Right cardiac atrium (tissue), 5 donors: ENCODE results near the gene BTBD10. TPM values are rescaled to one million over a fixed set of nuclear protein-coding genes. Genes with fewer than 3 reads are reported as not detected.

ENCODE experiments used
- ATAC-seq, 2 donors: fragments of 200-7000 bp; cut with Tn5 transposase; one replicate each; pipeline versions ENCODE4 v1.8.0 to v1.9.1; 2020; ENCODE audit warnings: moderate library complexity in 2 of 2, mild to moderate bottlenecking in 1 of 2
- DNase-seq, 3 donors: peaks; one replicate each; pipeline ENCODE4 v3.0.0-alpha.2; 2020
- H3K27ac ChIP-seq: one replicate; pipeline ENCODE4 v1.5.1; 2013; ENCODE audit warnings: mild to moderate bottlenecking, low read length, control low read depth, moderate library complexity
- H3K27me3 ChIP-seq: one replicate; pipeline ENCODE4 v1.6.1; 2013; ENCODE audit not compliant: control insufficient read depth, insufficient read depth
- H3K4me1 ChIP-seq: one replicate; pipeline ENCODE4 v1.6.1; 2013; ENCODE audit warnings: low read length; ENCODE audit not compliant: control insufficient read depth, insufficient read depth
- H3K4me3 ChIP-seq: one replicate; pipeline ENCODE4 v1.5.1; 2013; ENCODE audit warnings: low read length, control low read depth
- H3K9me3 ChIP-seq: one replicate; pipeline ENCODE4 v1.6.1; 2013; ENCODE audit warnings: low read length; ENCODE audit not compliant: control insufficient read depth
- WGBS: extraction: QIAGEN DNeasy Blood & Tissue Kit; methylation state at CpG from one replicate; pipeline ENCODE4 v1.1.7; 2013; 5-methylcytosine and 5-hydroxymethylcytosine counted together
- intact Hi-C, 4 donors: fragments of 100-400 bp; cut with DNase I; formaldehyde crosslinking; loops; one replicate each; pipeline versions ENCODE4 v1.11.0 to v1.14.0; 2022 to 2023
- long read RNA-seq, 4 donors: library from polyadenylated mRNA; unstranded; transcript quantifications; one replicate each; pipeline ENCODE4 v2.0.0, GENCODE V29; 2020 to 2021
- polyA plus RNA-seq: library from polyadenylated mRNA; stranded (reverse); fragments of 200-250 nt; gene quantifications from one replicate; pipeline ENCODE4 v1.2.3, GENCODE V29; 2013
- total RNA-seq, 4 donors: library from RNA; stranded (reverse); fragmentation: NEBNext Ultra II Directional; extraction: Animal tissue kit (Norgen Biotek cat#: 25700); gene quantifications; one replicate each; pipeline ENCODE4 v1.2.1, GENCODE V29; 2021
- donor health status: healthy with polysubstance abuse.
- donor health status: DM: no; HTN: yes; CAD: no.
- donor health status: DM: no; HTN: no; CAD: no.
- donor health status: DM: no; HTN: yes; CAD: no; lungs with severe emphysema.
- donor health status: DM: yes; HTN: yes; CAD: no.

BTBD10 gene
- total RNA-seq (10 to 100 TPM; 22.4 to 29.7 (median 24.4) TPM), polyA plus RNA-seq (10.0 TPM)
- long read RNA-seq, donor 1, transcript BTBD10-208 (8 exons, 1,662 nt), result minor isoform, 17 of 49 reads
- long read RNA-seq, donor 1, transcript BTBD10-201 (9 exons, 2,504 nt), result major isoform, 20 of 49 reads
- long read RNA-seq, donor 1, partial matches to known transcripts, result 1 of 49 reads
- long read RNA-seq, donor 1, other reads (novel, unspliced or antisense), result 10 of 49 reads
- long read RNA-seq, donor 2, transcript BTBD10-201 (9 exons, 2,504 nt), result major isoform, 9 of 19 reads
- long read RNA-seq, donor 2, partial matches to known transcripts, result 2 of 19 reads
- long read RNA-seq, donor 2, other reads (novel, unspliced or antisense), result 4 of 19 reads
- long read RNA-seq, donor 3, transcript BTBD10-201 (9 exons, 2,504 nt), result minor isoform, 34 of 105 reads
- long read RNA-seq, donor 3, transcript BTBD10-208 (8 exons, 1,662 nt), result major isoform, 43 of 105 reads
- long read RNA-seq, donor 3, partial matches to known transcripts, result 12 of 105 reads
- long read RNA-seq, donor 3, other reads (novel, unspliced or antisense), result 16 of 105 reads
- long read RNA-seq, donor 4, transcript BTBD10-208 (8 exons, 1,662 nt), result major isoform, 12 of 28 reads
- long read RNA-seq, donor 4, transcript BTBD10-201 (9 exons, 2,504 nt), result minor isoform, 7 of 28 reads
- long read RNA-seq, donor 4, partial matches to known transcripts, result 1 of 28 reads
- long read RNA-seq, donor 4, other reads (novel, unspliced or antisense), result 8 of 28 reads

DNA sequence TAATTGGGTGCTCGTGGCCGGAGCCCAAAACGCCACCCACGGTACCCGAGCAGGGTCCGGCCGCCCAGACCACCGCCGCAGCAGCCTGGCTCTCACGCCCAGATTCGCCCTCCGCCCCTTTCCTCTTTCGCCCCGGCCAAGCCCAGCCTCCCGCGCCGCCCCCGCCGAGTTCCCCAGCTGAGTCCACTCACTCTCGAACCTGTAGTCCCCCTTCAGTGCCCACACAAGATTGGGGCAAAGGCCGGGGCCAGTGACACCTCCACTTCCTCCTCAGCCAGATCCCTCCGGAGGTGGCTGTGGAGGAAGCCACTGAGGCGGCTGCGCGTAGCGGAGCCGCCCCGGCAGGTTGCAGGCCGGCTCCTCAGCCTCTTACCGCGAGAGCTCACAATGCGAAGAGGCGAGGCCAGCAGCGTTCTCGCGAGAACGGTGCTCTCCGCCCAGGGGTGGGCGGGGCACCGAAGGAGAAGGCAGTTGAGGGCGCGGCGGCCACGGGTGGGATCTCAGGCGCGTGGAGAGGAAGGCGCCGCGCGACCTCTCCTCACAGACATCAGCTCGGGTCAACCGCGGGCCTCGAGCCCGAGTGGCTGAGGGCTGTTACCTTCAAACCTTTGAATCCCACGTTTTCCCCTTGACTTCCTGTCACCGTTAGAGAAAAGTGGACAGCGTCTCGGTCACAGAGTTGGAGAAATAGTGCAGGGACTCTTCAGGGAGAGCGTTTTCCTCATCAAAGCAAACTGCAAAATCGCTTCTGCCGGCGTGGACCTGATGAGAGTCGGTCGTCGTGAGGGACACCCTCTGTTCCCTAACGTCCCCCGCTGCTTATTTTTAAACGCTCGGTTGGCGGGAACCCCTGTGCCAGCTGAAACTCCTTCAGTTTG, at the start of gene BTBD10:
BTBD10 (minus strand) TSS at position 322 of the 878 bp plus-strand sequence. CDS start 18,098 bp downstream, outside the sequence.
- ATAC-seq (peak; percentile 99), DNase-seq (peak; percentile 95 to 98 (median 97))
- Histone ChIP-seq H3K4me3 (peak within 1 kb of the TSS; percentile 59), H3K4me1 (no peaks in the 10 kb centered on the region), H3K9me3 (no peaks in the 10 kb centered on the region), H3K27ac (peak within 1 kb of the TSS; percentile 82), H3K27me3 (no peaks in the 10 kb centered on the region)
- intact Hi-C loops, result loop anchor here in 1 of 4 donors (10.0 kb wide), 1 partner anchor 88 kb away; no protein-coding TSS in a partner anchor
- under 1% methylated on average over 71 of the region's 71 CpGs for WGBS

DNA sequence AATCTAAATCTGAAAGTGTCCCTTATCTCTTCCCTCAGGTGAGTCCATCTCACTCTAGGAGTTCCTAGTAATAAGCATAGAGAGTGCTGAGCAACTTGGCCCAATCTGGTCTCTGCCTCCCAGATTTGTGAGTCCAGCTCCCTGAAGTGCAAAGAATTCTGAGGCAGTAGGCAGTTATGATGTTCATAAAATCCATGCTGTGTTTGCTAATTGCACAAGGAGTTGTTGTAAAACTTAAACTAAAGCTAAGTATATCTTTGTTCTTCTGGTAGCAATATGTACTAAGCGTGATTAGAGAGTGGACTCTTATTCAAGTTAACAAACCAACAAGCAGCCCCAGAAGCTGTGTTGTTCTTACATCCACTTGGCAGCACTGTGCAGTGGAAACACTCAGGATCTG, 40.4 kb upstream of the BTBD10 start:
- intact Hi-C loops, result no loop called here
- WGBS, result 68% methylated on average over 1 of the region's 1 CpG

DNA sequence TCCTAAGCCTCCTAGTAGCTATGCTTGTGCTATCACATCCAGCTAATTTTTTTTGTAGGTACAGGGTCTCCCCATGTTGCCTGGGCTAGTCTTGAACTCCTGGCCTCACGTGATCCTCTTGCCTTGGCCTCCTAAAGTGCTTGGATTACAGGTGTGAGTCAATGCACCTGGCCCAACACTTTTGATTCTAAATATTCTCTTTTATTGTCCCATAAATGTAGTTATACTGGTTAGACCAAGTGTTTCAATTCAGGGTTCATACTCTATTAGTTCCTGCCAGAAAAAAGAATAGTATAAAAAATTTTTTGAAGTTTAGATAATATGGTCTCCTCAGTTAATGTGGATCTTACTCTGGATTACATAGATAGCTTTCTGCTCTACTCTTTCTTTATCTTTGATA, 39.5 kb upstream of the BTBD10 start:
- no peaks in the 10 kb centered on the region for H3K9me3 ChIP-seq
- H3K27ac ChIP-seq, result no peak overlapping the region
- no peaks in the 10 kb centered on the region for H3K27me3 ChIP-seq
- intact Hi-C loops, result no loop called here
- ATAC-seq, result no peak
- H3K4me3 ChIP-seq, result no peak overlapping the region
- DNase-seq, result no peak
- WGBS, result 74% methylated on average over 1 of the region's 1 CpG
- H3K4me1 ChIP-seq, result no peaks in the 10 kb centered on the region

More for the DNA sequence above, 40.4 kb upstream of the BTBD10 start:
- H3K27me3 ChIP-seq, result no peaks in the 10 kb centered on the region
- DNase-seq, result no peak
- no peaks in the 10 kb centered on the region for H3K9me3 ChIP-seq
- no peak overlapping the region for H3K4me3 ChIP-seq
- ATAC-seq, result no peak
- H3K27ac ChIP-seq, result no peak overlapping the region
- no peaks in the 10 kb centered on the region for H3K4me1 ChIP-seq

DNA sequence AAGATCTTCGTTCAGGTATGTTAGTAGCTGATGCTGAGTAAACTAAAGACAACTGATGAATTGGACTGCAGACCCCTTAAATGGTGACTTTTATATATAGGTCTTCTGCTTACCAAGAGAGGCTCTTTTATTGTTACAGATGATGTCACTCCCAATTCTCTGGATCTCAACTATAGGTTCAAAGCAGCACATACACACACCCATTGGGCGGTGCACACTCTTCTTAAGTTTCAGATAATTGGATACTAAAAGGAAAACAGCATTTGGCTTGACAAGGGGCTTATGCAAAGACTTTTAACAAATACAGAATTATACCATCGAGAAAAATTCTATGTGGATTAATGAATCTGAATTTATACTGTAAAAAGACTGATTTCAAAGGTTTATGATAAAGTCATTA, 32.9 kb upstream of the BTBD10 start, which contains the start of gene PTH:
PTH (minus strand) TSS at position 69 of the 400 bp plus-strand sequence. CDS start 3,142 bp downstream, outside the sequence.
- WGBS, result 91% methylated on average over 3 of the region's 3 CpGs
- H3K4me1 ChIP-seq, result no peaks in the 10 kb centered on the region
- no peaks in the 10 kb centered on the region for H3K27me3 ChIP-seq
- intact Hi-C loops, result no loop called here
- no peak for ATAC-seq
- no peaks in the 10 kb centered on the region for H3K9me3 ChIP-seq
- DNase-seq, result no peak
- no peak within 1 kb of the TSS for H3K27ac ChIP-seq
- H3K4me3 ChIP-seq, result no peak within 1 kb of the TSS

DNA sequence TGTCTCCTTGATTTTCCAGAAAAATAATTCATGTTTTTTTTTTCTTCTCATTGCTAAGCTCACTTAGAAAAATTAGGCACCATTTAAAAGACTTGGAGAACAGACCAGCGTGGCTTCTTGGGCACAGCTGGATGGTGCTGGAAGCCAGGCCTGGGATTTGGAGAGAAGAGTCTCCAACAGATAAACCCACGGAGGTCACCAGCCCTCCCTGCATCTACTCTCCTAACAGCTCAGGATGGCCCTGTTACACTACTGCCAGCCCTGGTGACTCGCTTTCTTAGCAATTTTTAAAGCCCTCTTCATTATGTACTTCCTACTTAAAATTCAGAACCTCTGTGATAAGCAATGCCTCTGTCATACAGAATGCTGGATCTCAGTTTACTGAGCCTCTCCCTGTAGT, 31.0 kb upstream of the BTBD10 start:
- Histone ChIP-seq H3K27ac (no peak overlapping the region), H3K9me3 (no peaks in the 10 kb centered on the region), H3K4me3 (no peak overlapping the region), H3K27me3 (no peaks in the 10 kb centered on the region), H3K4me1 (no peaks in the 10 kb centered on the region)
- no peak for ATAC-seq
- no peak for DNase-seq
- intact Hi-C loops, result no loop called here
- 45% methylated on average over 3 of the region's 3 CpGs for WGBS

DNA sequence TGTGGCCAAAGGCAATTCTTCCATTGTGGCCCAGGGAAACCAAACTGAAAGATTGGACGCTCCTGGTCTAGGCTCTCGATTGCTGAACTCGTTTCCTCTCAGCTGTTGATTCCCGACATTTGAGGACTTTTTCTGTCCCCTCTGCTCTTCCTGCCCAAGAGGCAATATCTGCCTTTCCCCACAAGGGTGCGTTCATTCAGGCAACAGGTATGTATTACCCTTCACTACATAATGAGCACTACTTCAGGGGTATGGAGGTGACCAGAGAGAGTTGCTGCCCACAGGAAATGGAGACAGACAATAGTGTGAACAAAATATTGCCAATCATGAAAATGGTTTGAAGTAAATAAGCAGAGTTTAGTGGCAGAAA, 24.6 kb upstream of the BTBD10 start:
- H3K27me3 ChIP-seq, result no peaks in the 10 kb centered on the region
- intact Hi-C loops, result no loop called here
- 57% methylated on average over 5 of the region's 5 CpGs for WGBS
- no peak overlapping the region for H3K27ac ChIP-seq
- no peaks in the 10 kb centered on the region for H3K4me1 ChIP-seq
- no peak overlapping the region for H3K4me3 ChIP-seq
- no peak for ATAC-seq
- DNase-seq, result no peak
- no peaks in the 10 kb centered on the region for H3K9me3 ChIP-seq

DNA sequence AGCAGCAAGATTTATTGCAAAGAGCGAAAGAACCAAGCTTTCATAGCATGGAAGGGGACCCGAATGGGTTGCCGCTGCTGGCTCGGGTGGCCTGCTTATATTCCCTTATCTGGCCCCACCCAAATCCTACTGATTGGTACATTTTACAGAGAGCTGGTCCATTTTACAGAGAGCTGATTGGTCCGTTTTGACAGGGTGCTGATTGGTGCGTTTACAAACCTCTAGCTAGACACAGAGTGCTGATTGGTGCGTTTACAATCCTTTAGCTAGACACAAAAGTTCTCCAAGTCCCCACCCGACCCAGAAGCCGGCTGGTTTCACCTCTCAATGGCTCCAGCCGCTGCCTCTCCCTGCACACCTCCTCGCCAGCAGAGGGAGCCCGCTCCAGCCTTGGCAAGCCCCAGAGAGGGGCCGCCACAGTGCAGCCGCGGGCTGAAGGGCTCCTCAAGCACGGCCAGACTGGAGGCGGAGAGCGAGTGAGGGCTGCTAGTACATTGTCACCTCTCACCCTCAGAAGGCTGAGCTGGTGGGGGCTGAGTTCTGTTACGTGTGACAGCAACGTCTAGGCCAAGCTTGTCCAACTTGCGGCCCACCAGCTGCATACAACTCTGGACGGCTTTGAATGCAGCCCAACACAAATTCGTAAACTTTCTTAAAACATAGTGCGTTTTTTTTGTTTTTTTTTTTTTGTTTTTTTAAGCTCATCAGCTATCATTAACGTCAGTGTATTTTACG, 24.1 kb upstream of the BTBD10 start:
- peak; percentile 57 to 86 (median 82) for DNase-seq
- intact Hi-C loops, result no loop called here
- Histone ChIP-seq H3K27me3 (no peaks in the 10 kb centered on the region), H3K4me3 (no peak overlapping the region), H3K4me1 (no peaks in the 10 kb centered on the region), H3K9me3 (no peaks in the 10 kb centered on the region), H3K27ac (no peak overlapping the region)
- ATAC-seq, result peak; percentile 59 to 71
- 50% methylated on average over 26 of the region's 26 CpGs for WGBS

DNA sequence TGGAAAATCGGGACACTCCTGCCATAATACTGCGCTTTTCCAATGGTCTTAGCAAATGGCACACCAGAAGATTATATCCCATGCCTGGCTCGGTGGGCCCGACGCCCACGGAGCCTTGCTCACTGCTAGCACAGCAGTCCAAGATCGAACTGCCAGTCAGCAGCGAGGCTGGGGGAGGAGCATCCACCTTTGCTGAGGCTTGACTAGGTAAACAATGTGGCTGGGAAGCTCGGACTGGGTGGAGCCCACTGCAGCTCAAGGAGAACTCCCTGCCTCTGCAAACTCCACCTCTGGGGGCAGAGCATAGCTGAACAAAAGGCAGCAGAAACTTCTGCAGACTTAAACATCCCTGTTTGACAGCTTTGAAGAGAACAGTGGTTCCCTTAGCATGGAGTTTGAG, 17.2 kb upstream of the BTBD10 start:
- no peak for DNase-seq
- Histone ChIP-seq H3K9me3 (no peaks in the 10 kb centered on the region), H3K27ac (no peak overlapping the region), H3K27me3 (no peaks in the 10 kb centered on the region), H3K4me3 (no peak overlapping the region), H3K4me1 (no peaks in the 10 kb centered on the region)
- 90% methylated on average over 9 of the region's 9 CpGs for WGBS
- intact Hi-C loops, result no loop called here
- no peak for ATAC-seq

DNA sequence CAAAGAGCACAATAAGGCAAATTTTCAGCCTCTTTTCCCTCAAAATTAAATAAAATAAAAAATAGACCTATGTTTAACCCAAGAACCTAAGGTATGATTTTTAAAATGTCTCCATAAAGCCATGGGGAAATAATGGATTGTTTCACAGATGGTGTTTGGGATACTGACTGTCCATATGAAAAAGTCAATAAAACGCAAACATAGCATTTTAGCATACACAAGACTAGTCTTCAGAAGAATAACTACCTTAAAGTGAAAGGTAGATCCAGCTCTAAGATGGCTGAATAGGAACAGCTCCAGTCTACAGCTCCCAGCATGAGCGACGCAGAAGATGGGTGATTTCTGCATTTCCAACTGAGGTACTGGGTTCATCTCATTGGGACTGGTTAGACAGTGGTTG, 16.7 kb upstream of the BTBD10 start:
- intact Hi-C loops, result no loop called here
- no peak overlapping the region for H3K4me3 ChIP-seq

DNA sequence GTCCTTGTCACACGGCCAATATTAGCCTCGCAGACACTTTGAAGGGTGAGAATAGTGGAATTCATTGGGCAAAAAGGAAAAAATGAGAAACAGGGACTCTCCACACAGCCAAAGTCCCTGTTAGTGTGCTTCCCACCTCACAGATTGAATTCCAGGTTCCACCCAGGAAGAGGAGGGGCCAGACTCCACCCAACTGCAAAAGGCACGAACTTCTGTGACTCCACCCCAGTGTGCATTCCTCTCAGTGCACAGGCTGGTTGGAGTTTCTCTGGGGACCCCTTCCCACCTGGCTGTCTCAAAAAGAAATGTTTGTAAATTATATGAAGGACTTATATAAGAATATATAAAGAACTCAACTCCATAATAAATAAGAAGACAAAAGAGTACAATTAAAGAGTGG, 12.1 kb upstream of the BTBD10 start:
- intact Hi-C loops, result no loop called here
- ATAC-seq, result no peak
- Histone ChIP-seq H3K27me3 (no peaks in the 10 kb centered on the region), H3K9me3 (no peaks in the 10 kb centered on the region), H3K27ac (no peak overlapping the region), H3K4me1 (no peaks in the 10 kb centered on the region), H3K4me3 (no peak overlapping the region)
- DNase-seq, result no peak
- 78% methylated on average over 3 of the region's 3 CpGs for WGBS

More for the DNA sequence above, 16.7 kb upstream of the BTBD10 start:
- ATAC-seq (no peak), DNase-seq (no peak)
- Histone ChIP-seq H3K27ac (no peak overlapping the region), H3K27me3 (no peaks in the 10 kb centered on the region), H3K4me1 (no peaks in the 10 kb centered on the region), H3K9me3 (no peaks in the 10 kb centered on the region)
- WGBS, result 92% methylated on average over 3 of the region's 3 CpGs
